Sciatic nerve (tissue), 2 donors: Measurements from ENCODE around the gene B4GALT2. TPM values are rescaled to one million over a fixed set of nuclear protein-coding genes. Genes with fewer than 3 reads are reported as not detected.

Experiments
- ATAC-seq: fragments of 200-7000 bp; cut with Tn5 transposase; one replicate; pipeline ENCODE4 v1.9.1; 2020; ENCODE audit warnings: mild to moderate bottlenecking, moderate library complexity
- DNase-seq: peaks from one replicate; pipeline ENCODE4 v3.0.0-alpha.2; 2020; ENCODE audit warnings: low spot score
- intact Hi-C: fragments of 100-400 bp; cut with DNase I; formaldehyde crosslinking; loops from one replicate; pipeline ENCODE4 v1.14.2; 2022
- total RNA-seq: library from RNA; stranded (reverse); fragmentation: NEBNext Ultra II Directional; extraction: Animal tissue kit (Norgen Biotek cat#: 25700); gene quantifications from one replicate; pipeline ENCODE4 v1.2.1, GENCODE V29; 2021
- donor health status: DM: no; HTN: no; CAD: no.
- donor health status: DM: no; HTN: no; CAD: no.

Gene B4GALT2
- total RNA-seq, 1 donor from 2014 or later = 26.5 TPM

- DNase-seq = no peak
- ATAC-seq = no peak
- intact Hi-C loops = loop anchor here (5.0 kb wide), 1 partner anchor 271 kb away; no protein-coding TSS in a partner anchor
Observed at GRCh38 chr1:44033041-44033575, 54.1 kb downstream of the B4GALT2 start.

DNA sequence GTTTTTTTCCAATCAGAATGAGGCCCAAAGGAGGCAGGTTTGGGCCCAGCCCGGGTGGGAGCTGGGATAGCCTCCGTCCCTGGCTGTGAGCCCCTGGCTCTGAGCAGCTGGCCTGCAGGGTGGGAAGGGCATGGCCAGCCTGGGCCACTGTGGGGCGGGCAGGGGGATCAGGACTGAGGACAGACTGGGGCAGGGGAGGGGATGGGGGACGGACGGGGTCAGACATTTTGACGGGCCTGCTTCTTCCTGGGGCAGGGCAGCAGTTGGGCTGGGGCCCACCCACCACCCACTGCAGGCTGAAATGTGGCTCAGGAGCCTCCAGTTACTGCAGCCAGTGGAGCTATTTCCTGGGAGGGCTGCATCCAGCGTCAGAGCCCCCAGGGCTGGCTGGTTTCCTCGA is 54.7 kb downstream of the B4GALT2 start:
- intact Hi-C loops = loop anchor here (5.0 kb wide), 1 partner anchor 271 kb away; no protein-coding TSS in a partner anchor
- DNase-seq (no peak), ATAC-seq (no peak)

DNA sequence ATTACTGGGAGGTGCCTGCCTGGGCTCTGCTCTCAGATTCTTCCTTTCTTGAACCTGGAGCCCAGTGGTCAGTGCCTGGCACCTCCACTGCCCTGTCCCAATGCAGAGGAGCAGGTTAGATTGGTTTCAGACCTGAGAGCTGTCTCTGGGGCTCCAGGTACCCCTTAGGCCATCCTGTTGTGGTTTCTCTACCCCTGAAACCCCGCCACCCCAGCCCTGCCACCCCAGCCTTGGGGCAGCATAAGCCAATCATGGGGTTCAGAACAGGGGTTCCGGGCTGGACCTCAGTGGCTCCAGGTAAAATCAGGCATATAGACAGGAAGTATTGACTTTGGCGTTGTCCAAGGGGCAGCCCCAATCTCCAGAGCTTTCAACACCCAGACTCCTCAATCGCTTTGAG is 55.4 kb downstream of the B4GALT2 start:
- DNase-seq (no peak), ATAC-seq (no peak)
- intact Hi-C loops = loop anchor here (5.0 kb wide), 1 partner anchor 272 kb away; no protein-coding TSS in a partner anchor

GRCh38 chr1:44034976-44035716 is 56.1 kb downstream of the B4GALT2 start:
- ATAC-seq (no peak), DNase-seq (no peak)
- intact Hi-C loops = loop anchor here (5.0 kb wide), 1 partner anchor 273 kb away; no protein-coding TSS in a partner anchor

DNA sequence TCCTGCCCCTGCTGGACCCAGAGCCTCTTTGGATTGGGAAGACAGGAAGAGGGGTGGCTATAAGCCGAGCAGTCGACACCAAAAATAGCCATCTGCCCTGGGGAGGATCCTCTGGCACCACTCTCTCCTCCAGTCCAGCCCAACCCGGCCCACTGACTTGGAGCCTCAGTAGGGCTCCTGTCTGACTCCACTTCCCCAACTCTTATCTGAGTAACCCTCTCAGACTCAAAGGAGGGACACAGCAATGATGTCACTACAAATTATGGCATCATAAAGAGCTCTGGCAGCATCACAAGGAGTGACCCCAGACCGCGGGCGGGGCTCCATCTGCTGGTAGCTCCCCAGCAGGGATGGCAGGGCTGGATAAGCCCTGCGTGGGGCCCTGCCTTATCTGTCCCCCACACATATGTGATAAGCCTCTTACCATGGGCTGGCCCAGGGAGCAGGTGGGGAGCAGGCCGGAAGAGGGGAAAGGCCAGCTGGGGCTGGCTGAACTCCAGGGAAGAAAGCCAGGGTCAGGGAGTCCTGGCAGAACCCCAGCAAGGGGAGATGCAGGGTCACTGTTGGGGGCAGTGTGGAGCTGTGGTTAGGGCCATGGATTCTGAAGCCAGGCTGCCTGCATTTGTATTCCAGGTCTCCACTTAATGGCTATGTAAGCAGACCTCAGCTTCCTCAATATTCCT is 56.9 kb downstream of the B4GALT2 start:
- ATAC-seq (peak; percentile 27), DNase-seq (no peak)
- intact Hi-C loops = no loop called here

DNA sequence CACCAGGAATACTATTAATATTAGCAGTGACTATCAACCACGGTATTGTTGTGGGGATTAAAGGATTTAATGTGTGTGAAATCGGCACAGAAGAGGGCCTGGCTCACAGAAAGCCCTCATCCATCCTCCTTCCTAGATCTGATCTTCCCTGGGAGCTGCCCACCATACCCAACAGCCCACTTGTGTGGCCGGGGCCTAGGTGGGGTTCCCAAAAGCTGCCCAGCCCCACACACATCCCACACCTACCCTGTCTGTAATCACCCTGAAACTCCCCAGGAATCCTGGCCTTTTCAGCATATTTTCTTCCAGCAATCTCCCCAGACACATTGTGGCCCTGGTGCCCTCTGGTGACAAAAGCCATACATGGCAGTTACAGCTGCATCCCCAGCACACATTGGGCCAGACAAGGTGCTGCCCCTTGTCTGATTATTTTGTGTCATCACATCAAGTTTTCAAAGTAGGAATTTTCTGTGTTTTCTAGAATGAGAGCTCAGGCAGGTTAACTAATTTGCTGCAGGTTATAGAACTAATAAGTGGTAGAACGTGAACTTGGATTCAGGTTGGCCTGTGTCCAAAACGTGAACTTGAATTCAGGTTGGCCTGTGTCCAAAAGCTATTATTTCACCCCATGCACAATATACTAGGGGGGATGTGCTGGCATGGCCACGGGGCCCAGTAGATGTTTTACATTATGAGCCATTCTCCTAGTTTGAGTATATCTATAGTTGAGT is 57.6 kb downstream of the B4GALT2 start:
- DNase-seq = peak; percentile 74
- peak; percentile 65 for ATAC-seq
- intact Hi-C loops = no loop called here

- intact Hi-C loops = no loop called here
Observed at GRCh38 chr1:44037154-44037553, 58.1 kb downstream of the B4GALT2 start.

DNA sequence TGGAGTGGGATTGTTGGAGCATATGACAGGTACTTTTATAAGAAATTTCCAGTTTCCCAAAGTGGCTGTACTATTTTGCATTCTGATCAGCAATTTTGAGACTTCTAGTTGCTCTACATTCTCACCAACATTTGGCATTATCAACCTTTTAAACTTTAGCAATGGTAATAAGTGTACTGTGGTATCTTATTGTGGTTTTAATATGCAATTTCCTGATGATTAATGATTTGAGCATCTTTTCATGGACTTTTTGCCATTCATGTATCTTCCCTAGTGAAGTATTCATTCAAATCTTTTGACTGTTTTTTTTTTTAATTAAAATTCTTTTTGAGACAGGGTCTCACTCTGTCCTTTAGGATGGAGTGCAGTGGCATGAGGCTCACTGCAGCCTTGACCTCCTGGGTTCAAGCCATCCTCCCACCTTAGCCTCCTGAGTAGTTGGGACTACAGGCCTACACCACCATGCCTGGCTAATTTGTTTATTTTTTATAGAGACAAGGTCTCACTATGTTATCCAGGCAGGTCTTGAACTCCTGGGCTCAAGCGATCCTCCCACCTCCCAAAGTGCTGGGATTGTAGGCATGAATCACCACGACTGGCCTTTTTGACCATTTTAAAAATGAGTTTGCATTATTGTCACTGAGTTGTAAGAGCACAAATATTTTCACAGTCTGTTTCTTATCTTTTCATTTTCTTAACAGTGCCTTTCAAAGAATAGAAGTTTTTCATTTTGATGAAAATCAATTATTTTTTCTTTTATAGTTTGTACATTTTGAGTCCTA is 60.1 kb downstream of the B4GALT2 start:
- intact Hi-C loops = no loop called here
- no peak for DNase-seq
- ATAC-seq = no peak

More at GRCh38 chr1:44037154-44037553, 58.1 kb downstream of the B4GALT2 start:
- ATAC-seq (no peak), DNase-seq (no peak)

GRCh38 chr1:44040418-44040817 is 61.4 kb downstream of the B4GALT2 start:
- intact Hi-C loops = loop anchor here (5.0 kb wide), 1 partner anchor 38 kb away; no protein-coding TSS in a partner anchor

More at GRCh38 chr1:44040418-44040817, 61.4 kb downstream of the B4GALT2 start:
- ATAC-seq = no peak
- DNase-seq = no peak

Other genes starting within 250 kb of the B4GALT2 start
- gene ARTN, start 45.4 kb upstream of the B4GALT2 start, total RNA-seq = 0.94 TPM
- 29.0 TPM for gene IPO13, start 32.3 kb upstream of the B4GALT2 start, total RNA-seq
- 12.0 TPM for gene DPH2, start 9.2 kb upstream of the B4GALT2 start, total RNA-seq
- 79.4 TPM for gene ATP6V0B, start 4.2 kb upstream of the B4GALT2 start, total RNA-seq
- gene CCDC24, start 12.4 kb downstream of the B4GALT2 start, total RNA-seq = 5.4 TPM
- gene SLC6A9, start 52.3 kb downstream of the B4GALT2 start, total RNA-seq = 6.5 TPM
- gene KLF17, start 139.6 kb downstream of the B4GALT2 start, total RNA-seq = not detected
- not detected for gene KLF18, start 162.4 kb downstream of the B4GALT2 start, total RNA-seq
- 35.9 TPM for gene DMAP1, start 234.3 kb downstream of the B4GALT2 start, total RNA-seq